Transverse colon (tissue), 4 donors: ENCODE results near the gene ZNF691.

Experiments used
- EP300 ChIP-seq: sonication (generic); formaldehyde crosslinking; IDR thresholded peaks from one replicate; pipeline ENCODE4 v1.6.1; 2017; ENCODE audit warnings: antibody characterized with exemption, low read depth
- POLR2A ChIP-seq: fragments of 450-650 bp; IDR thresholded peaks from one replicate; pipeline ENCODE4 v1.6.1; 2016; ENCODE audit warnings: antibody characterized with exemption, mild to moderate bottlenecking, moderate library complexity
- POLR2AphosphoS5 ChIP-seq, 3 donors: sonication (generic); formaldehyde crosslinking; IDR thresholded peaks; one replicate each; pipeline ENCODE4 v1.6.1; 2016; ENCODE audit warnings: antibody characterized with exemption in 3 of 3
- TF ChIP-seq, protein P1 (sequence below), 5 experiments: fragments of 200-600 bp in 3 of 5; fragments of 450-650 bp in 2 of 5; sonication (generic) in 3 of 5; IDR thresholded peaks; 1 replicate in 2 of 5; 2 replicates in 3 of 5; pipeline ENCODE4 v1.5.1; 2016 to 2017; ENCODE audit warnings: antibody characterized with exemption in 5 of 5, inconsistent platforms in 3 of 5, mild to moderate bottlenecking in 2 of 5, moderate library complexity in 1 of 5

DNA sequence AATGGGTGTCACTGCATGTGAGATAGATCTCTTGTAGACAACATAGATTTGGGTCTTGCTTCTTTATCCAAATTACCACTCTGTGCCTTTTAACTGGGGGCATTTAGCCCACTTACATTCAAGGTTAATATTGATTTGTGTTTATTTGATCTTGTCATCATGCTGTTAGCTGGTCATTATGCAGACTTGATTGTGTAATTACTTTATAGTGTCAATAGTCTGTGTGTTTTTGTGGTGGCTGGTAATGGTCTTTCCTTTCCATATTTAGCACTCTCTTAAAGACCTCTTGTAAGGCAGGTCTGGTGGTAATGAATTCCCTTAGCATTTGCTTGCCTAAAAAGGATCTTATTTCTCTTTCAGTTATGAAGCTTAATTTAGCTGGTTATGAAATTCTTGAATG lies 29.6 kb downstream of the ZNF691 start:
- TF ChIP-seq, protein P1, sequence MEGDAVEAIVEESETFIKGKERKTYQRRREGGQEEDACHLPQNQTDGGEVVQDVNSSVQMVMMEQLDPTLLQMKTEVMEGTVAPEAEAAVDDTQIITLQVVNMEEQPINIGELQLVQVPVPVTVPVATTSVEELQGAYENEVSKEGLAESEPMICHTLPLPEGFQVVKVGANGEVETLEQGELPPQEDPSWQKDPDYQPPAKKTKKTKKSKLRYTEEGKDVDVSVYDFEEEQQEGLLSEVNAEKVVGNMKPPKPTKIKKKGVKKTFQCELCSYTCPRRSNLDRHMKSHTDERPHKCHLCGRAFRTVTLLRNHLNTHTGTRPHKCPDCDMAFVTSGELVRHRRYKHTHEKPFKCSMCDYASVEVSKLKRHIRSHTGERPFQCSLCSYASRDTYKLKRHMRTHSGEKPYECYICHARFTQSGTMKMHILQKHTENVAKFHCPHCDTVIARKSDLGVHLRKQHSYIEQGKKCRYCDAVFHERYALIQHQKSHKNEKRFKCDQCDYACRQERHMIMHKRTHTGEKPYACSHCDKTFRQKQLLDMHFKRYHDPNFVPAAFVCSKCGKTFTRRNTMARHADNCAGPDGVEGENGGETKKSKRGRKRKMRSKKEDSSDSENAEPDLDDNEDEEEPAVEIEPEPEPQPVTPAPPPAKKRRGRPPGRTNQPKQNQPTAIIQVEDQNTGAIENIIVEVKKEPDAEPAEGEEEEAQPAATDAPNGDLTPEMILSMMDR (IDR thresholded peaks at IDR 0.05) = no peak
- TF ChIP-seq POLR2A = no peak
- TF ChIP-seq POLR2AphosphoS5 (IDR thresholded peaks at IDR 0.05) = no peak
- no peak for TF ChIP-seq EP300
